Panc1 (cell line): Measurements from ENCODE around the gene TXK. TPM values are rescaled to one million over a fixed set of nuclear protein-coding genes. Genes with fewer than 3 reads are reported as not detected.

Experiments
- ATAC-seq: fragments of 200-7000 bp; cut with Tn5 transposase; 2 replicates; pipeline ENCODE4 v1.9.1; 2020; ENCODE audit warnings: mild to moderate bottlenecking, moderate library complexity
- BruUV-seq: library from RNA; stranded (reverse); fragments of 400-500 nt; replicated peaks from 2 replicates; lab custom pipeline; 2021; lab: Mats Ljungman, UMichigan
- CTCF ChIA-PET: fragments of 300-600 bp; sonication (Branson Sonifier 250); formaldehyde crosslinking; loops from one replicate; lab custom pipeline; 2022; ENCODE audit warnings: antibody characterized with exemption; lab: Charles Lee
- POLR2A ChIA-PET: fragments of 300-600 bp; sonication (Branson Sonifier 250); formaldehyde crosslinking; loops from one replicate; lab custom pipeline; 2022; ENCODE audit warnings: antibody characterized with exemption; lab: Charles Lee
- DNase-seq: peaks from one replicate; pipeline ENCODE4 v3.0.0-alpha.2; 2010; ENCODE audit warnings: low read depth, low spot score
- H3K27ac ChIP-seq: 2 replicates; pipeline ENCODE4 v1.5.1; 2011; ENCODE audit warnings: mild to moderate bottlenecking, low read length, inconsistent platforms
- H3K27me3 ChIP-seq: fragments of 200-500 bp; sonication (Bioruptor generic); 2 replicates; pipeline ENCODE4 v1.6.0; 2014; ENCODE audit warnings: low read length, inconsistent platforms; ENCODE audit not compliant: control insufficient read depth, insufficient read depth
- H3K36me3 ChIP-seq: fragments of 200-500 bp; sonication (Bioruptor generic); 2 replicates; pipeline ENCODE4 v1.5.1; 2014; ENCODE audit warnings: inconsistent platforms, mild to moderate bottlenecking, low read length, moderate library complexity; ENCODE audit not compliant: control insufficient read depth, insufficient read depth
- H3K4me1 ChIP-seq: 2 replicates; pipeline ENCODE4 v1.5.1; 2011; ENCODE audit warnings: inconsistent platforms, mild to moderate bottlenecking, low read length, moderate library complexity; ENCODE audit not compliant: control insufficient read depth, insufficient read depth
- H3K4me3 ChIP-seq, 2 experiments: 2 replicates each; pipeline ENCODE4 v1.5.1; 2011 to 2012; ENCODE audit warnings: low read depth in 2 of 2, low read length in 2 of 2, mild to moderate bottlenecking in 2 of 2, inconsistent platforms in 1 of 2, moderate library complexity in 1 of 2
- H3K9me3 ChIP-seq: fragments of 200-500 bp; sonication (Bioruptor generic); 2 replicates; pipeline ENCODE4 v1.5.1; 2014; ENCODE audit warnings: low read depth, mild to moderate bottlenecking, inconsistent platforms, low read length, moderate library complexity; ENCODE audit not compliant: control insufficient read depth, insufficient read depth
- CTCF ChIP-seq: fragments of 450-650 bp; IDR thresholded peaks from 2 replicates; pipeline ENCODE4 v1.5.1; 2017; ENCODE audit warnings: mild to moderate bottlenecking
- POLR2AphosphoS5 ChIP-seq: IDR thresholded peaks from 2 replicates; pipeline ENCODE4 v1.6.1; 2012; ENCODE audit warnings: mild to moderate bottlenecking, low read depth, low read length, moderate library complexity
- SIN3A ChIP-seq: IDR thresholded peaks from 2 replicates; pipeline ENCODE4 v1.6.1; 2012; ENCODE audit warnings: low read depth, mild to moderate bottlenecking, low read length, moderate library complexity, borderline replicate concordance; ENCODE audit not compliant: insufficient read depth
- TCF7L2 ChIP-seq: IDR thresholded peaks from 2 replicates; pipeline ENCODE4 v1.6.1; 2011; ENCODE audit warnings: mild to moderate bottlenecking, low read depth, low read length, inconsistent platforms
- in situ Hi-C: cut with HindIII; loops from 2 replicates; pipeline ENCODE4 v1.10.0; 2016; ENCODE audit warnings: low sequenced_read_pairs, low pct_unique_long_range_greater_than_20kb
- intact Hi-C: fragments of 100-400 bp; cut with micrococcal nuclease; formaldehyde crosslinking; loops from one replicate; pipeline ENCODE4 v1.10.0; 2022; ENCODE audit not compliant: unreplicated experiment
- total RNA-seq: library from RNA; stranded (reverse); gene quantifications from one replicate; pipeline ENCODE4 v1.2.1, GENCODE V29; 2021; ENCODE audit not compliant: unreplicated experiment
- TF ChIP-seq, protein P1 (sequence below), 2 experiments: IDR thresholded peaks; 2 replicates each; pipeline ENCODE4 v1.6.1; 2011 to 2012; ENCODE audit warnings: low read depth in 2 of 2, control low read depth in 1 of 2, low read length in 1 of 2, mild to moderate bottlenecking in 1 of 2, moderate library complexity in 1 of 2; ENCODE audit not compliant: insufficient read depth in 1 of 2

The TXK gene
- total RNA-seq, 1 experiment from 2014 or later, result 0.26 TPM

DNA sequence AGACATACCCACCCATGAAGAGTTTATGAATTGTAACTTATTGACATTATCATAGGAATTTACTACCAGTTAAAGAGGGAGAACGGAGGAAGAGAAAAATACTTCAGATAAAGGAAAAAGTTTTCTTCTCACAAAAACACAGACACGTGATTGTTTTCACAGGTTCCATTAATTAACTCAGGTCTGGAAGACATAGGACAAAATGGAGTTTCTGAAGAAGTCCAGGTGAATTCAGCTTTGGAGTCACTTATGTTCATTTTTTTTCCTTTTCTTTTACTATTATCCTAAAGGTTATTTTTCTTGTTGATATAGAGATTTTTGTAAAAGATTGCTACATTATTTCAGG lies 97.0 kb downstream of the TXK start:
- Histone ChIP-seq H3K36me3 (no peaks in the 10 kb centered on the region), H3K9me3 (no peaks in the 10 kb centered on the region), H3K4me3 (no peak overlapping the region), H3K4me1 (no peaks in the 10 kb centered on the region), H3K27me3 (no peaks in the 10 kb centered on the region), H3K27ac (no peak overlapping the region)
- in situ Hi-C loops (no loop called here), intact Hi-C loops (no loop called here)
- DNase-seq (no peak), ATAC-seq (no peak)
- TF ChIP-seq TCF7L2 (no peak), POLR2AphosphoS5 (no peak), CTCF (no peak), SIN3A (no peak)
- TF ChIP-seq, protein P1, sequence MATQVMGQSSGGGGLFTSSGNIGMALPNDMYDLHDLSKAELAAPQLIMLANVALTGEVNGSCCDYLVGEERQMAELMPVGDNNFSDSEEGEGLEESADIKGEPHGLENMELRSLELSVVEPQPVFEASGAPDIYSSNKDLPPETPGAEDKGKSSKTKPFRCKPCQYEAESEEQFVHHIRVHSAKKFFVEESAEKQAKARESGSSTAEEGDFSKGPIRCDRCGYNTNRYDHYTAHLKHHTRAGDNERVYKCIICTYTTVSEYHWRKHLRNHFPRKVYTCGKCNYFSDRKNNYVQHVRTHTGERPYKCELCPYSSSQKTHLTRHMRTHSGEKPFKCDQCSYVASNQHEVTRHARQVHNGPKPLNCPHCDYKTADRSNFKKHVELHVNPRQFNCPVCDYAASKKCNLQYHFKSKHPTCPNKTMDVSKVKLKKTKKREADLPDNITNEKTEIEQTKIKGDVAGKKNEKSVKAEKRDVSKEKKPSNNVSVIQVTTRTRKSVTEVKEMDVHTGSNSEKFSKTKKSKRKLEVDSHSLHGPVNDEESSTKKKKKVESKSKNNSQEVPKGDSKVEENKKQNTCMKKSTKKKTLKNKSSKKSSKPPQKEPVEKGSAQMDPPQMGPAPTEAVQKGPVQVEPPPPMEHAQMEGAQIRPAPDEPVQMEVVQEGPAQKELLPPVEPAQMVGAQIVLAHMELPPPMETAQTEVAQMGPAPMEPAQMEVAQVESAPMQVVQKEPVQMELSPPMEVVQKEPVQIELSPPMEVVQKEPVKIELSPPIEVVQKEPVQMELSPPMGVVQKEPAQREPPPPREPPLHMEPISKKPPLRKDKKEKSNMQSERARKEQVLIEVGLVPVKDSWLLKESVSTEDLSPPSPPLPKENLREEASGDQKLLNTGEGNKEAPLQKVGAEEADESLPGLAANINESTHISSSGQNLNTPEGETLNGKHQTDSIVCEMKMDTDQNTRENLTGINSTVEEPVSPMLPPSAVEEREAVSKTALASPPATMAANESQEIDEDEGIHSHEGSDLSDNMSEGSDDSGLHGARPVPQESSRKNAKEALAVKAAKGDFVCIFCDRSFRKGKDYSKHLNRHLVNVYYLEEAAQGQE (IDR thresholded peaks at IDR 0.05; ENCODE audit: insufficient read depth in 1 of 2, low read depth in 2 of 2, low read length in 1 of 2), result no peak
- ChIA-PET CTCF (no interaction called here), POLR2A (no interaction called here)
- no TSS peak for BruUV-seq

- TF ChIP-seq SIN3A (no peak), POLR2AphosphoS5 (no peak), TCF7L2 (no peak), CTCF (no peak)
- TF ChIP-seq, protein P1 (IDR thresholded peaks at IDR 0.05; ENCODE audit: insufficient read depth in 1 of 2, low read depth in 2 of 2, low read length in 1 of 2), result no peak
- POLR2A ChIA-PET, result no interaction called here
- Histone ChIP-seq H3K4me1 (no peaks in the 10 kb centered on the region), H3K9me3 (no peaks in the 10 kb centered on the region), H3K27ac (no peak overlapping the region), H3K27me3 (no peaks in the 10 kb centered on the region), H3K4me3 (no peak overlapping the region), H3K36me3 (no peaks in the 10 kb centered on the region)
- CTCF ChIA-PET, result no interaction called here
- intact Hi-C loops (no loop called here), in situ Hi-C loops (no loop called here)
- DNase-seq (no peak), ATAC-seq (no peak)
- BruUV-seq, result no TSS peak
These were observed 98.1 kb downstream of the TXK start for GRCh38 chr4:48035952-48036351.
